Adrenal gland (tissue), 5 donors: ENCODE measurements around the gene SYNDIG1.

Experiments
- CTCF ChIP-seq, 6 experiments: fragments of 450-650 bp in 4 of 6; fragments of 200-600 bp in 2 of 6; sonication (generic) in 1 of 6; IDR thresholded peaks; 1 replicate in 5 of 6; 2 replicates in 1 of 6; pipeline versions ENCODE4 v1.5.1 to v1.8.0; 2016 to 2021; ENCODE audit warnings: antibody characterized with exemption in 6 of 6, mild to moderate bottlenecking in 2 of 6, moderate library complexity in 1 of 6
- POLR2A ChIP-seq, 2 donors: fragments of 450-650 bp; IDR thresholded peaks; one replicate each; pipeline ENCODE4 v1.6.1; 2017; ENCODE audit warnings: antibody characterized with exemption in 2 of 2, mild to moderate bottlenecking in 2 of 2, moderate library complexity in 1 of 2
- donor health status: DM: no; HTN: no; CAD: no.

GRCh38 chr20:24691901-24692351 is 222.5 kb downstream of the SYNDIG1 start:
- TF ChIP-seq CTCF (IDR thresholded peaks at IDR 0.05) (no peak), POLR2A (IDR thresholded peaks at IDR 0.05) (no peak)
